WTC11 (cell line): Measurements from ENCODE around the gene AATK. TPM values are rescaled to one million over a fixed set of nuclear protein-coding genes. Genes with fewer than 3 reads are reported as not detected.

Experiments
- ATAC-seq: fragments of 200-7000 bp; cut with Tn5 transposase; 2 replicates; pipeline ENCODE4 v1.10.0; 2021; ENCODE audit warnings: mild to moderate bottlenecking, moderate library complexity
- CTCF ChIA-PET: fragments of 300-600 bp; sonication (Branson Sonifier 250); formaldehyde crosslinking; loops from one replicate; lab custom pipeline; 2021; ENCODE audit warnings: antibody characterized with exemption; lab: Charles Lee
- POLR2A ChIA-PET: fragments of 350-600 bp; sonication (Branson Sonifier 250); formaldehyde crosslinking; loops from one replicate; lab custom pipeline; 2021; ENCODE audit warnings: antibody characterized with exemption; lab: Charles Lee
- DNase-seq: peaks from one replicate; pipeline ENCODE4 v3.0.0; 2021; ENCODE audit warnings: low spot score
- H3K27ac Mint-ChIP-seq: 2 replicates; pipeline ENCODE4 v1.8.0; 2021; ENCODE audit warnings: mixed read lengths
- H3K27me3 Mint-ChIP-seq: 2 replicates; pipeline ENCODE4 v1.8.0; 2021; ENCODE audit warnings: low read depth, mild to moderate bottlenecking, moderate library complexity, mixed read lengths
- H3K36me3 Mint-ChIP-seq: 2 replicates; pipeline ENCODE4 v1.8.0; 2021; ENCODE audit warnings: mixed read lengths
- H3K4me1 Mint-ChIP-seq: 2 replicates; pipeline ENCODE4 v1.8.0; 2022; ENCODE audit warnings: mixed read lengths
- H3K4me3 Mint-ChIP-seq: 2 replicates; pipeline ENCODE4 v1.8.0; 2021; ENCODE audit warnings: mild to moderate bottlenecking, moderate library complexity, mixed read lengths
- H3K9me3 Mint-ChIP-seq: 2 replicates; pipeline ENCODE4 v1.8.0; 2021; ENCODE audit warnings: mixed read lengths
- ARID4B ChIP-seq: sonication (generic); formaldehyde crosslinking; IDR thresholded peaks from 2 replicates; pipeline ENCODE4 v1.8.0; 2023; ENCODE audit warnings: missing genetic modification reagents, mild to moderate bottlenecking, borderline replicate concordance
- EMX1 ChIP-seq: fragments of 250-450 bp; sonication (Bioruptor Pico); IDR thresholded peaks from 2 replicates; pipeline ENCODE4 v1.8.0; 2021; ENCODE audit warnings: mild to moderate bottlenecking
- ERG ChIP-seq: fragments of 250-450 bp; sonication (Bioruptor Pico); IDR thresholded peaks from 2 replicates; pipeline ENCODE4 v1.8.0; 2021; ENCODE audit warnings: mild to moderate bottlenecking
- ESRRA ChIP-seq: sonication (generic); formaldehyde crosslinking; IDR thresholded peaks from 2 replicates; pipeline ENCODE4 v1.8.1; 2022; ENCODE audit warnings: mild to moderate bottlenecking, missing genetic modification reagents, borderline replicate concordance
- FOXK1 ChIP-seq: sonication (generic); formaldehyde crosslinking; IDR thresholded peaks from 2 replicates; pipeline ENCODE4 v1.8.0; 2022; ENCODE audit warnings: mild to moderate bottlenecking, moderate library complexity, missing genetic modification reagents
- IRF2 ChIP-seq: sonication (generic); formaldehyde crosslinking; IDR thresholded peaks from 2 replicates; pipeline ENCODE4 v1.8.0; 2022; ENCODE audit warnings: low read depth, missing genetic modification reagents, borderline replicate concordance
- JUN ChIP-seq: sonication (generic); formaldehyde crosslinking; IDR thresholded peaks from 2 replicates; pipeline ENCODE4 v1.8.0; 2023; ENCODE audit warnings: mild to moderate bottlenecking, missing genetic modification reagents
- MLX ChIP-seq: sonication (generic); formaldehyde crosslinking; IDR thresholded peaks from 2 replicates; pipeline ENCODE4 v1.8.1; 2023; ENCODE audit warnings: mild to moderate bottlenecking, missing genetic modification reagents, moderate library complexity
- NFATC4 ChIP-seq: fragments of 250-450 bp; sonication (Bioruptor Pico); IDR thresholded peaks from 2 replicates; pipeline ENCODE4 v1.9.0; 2021; ENCODE audit warnings: mild to moderate bottlenecking
- NR1H2 ChIP-seq: sonication (generic); formaldehyde crosslinking; IDR thresholded peaks from 2 replicates; pipeline ENCODE4 v1.9.0; 2021; ENCODE audit warnings: mild to moderate bottlenecking, moderate library complexity, missing genetic modification reagents
- SOX15 ChIP-seq: fragments of 250-450 bp; sonication (Bioruptor Pico); IDR thresholded peaks from 2 replicates; pipeline ENCODE4 v1.9.0; 2021; ENCODE audit warnings: mild to moderate bottlenecking
- SP1 ChIP-seq: sonication (generic); formaldehyde crosslinking; conservative IDR thresholded peaks from 2 replicates; pipeline ENCODE4 v1.8.1; 2022; ENCODE audit warnings: missing genetic modification reagents
- ZNF219 ChIP-seq: sonication (generic); formaldehyde crosslinking; IDR thresholded peaks from 2 replicates; pipeline ENCODE4 v1.8.0; 2023; ENCODE audit warnings: missing genetic modification reagents, mild to moderate bottlenecking, borderline replicate concordance
- ZNF532 ChIP-seq: fragments of 250-450 bp; sonication (Bioruptor Pico); IDR thresholded peaks from 2 replicates; pipeline ENCODE4 v1.9.0; 2021; ENCODE audit warnings: mild to moderate bottlenecking, borderline replicate concordance
- total RNA-seq: library from RNA; stranded (reverse); gene quantifications from 3 replicates; pipeline ENCODE4 v1.2.3, GENCODE V29; 2021
- TF ChIP-seq, protein P1 (sequence below): sonication (generic); formaldehyde crosslinking; IDR thresholded peaks from 2 replicates; pipeline ENCODE4 v1.8.0; 2023; ENCODE audit warnings: mild to moderate bottlenecking, missing genetic modification reagents
- TF ChIP-seq, protein P2 (sequence below): sonication (generic); formaldehyde crosslinking; IDR thresholded peaks from 2 replicates; pipeline ENCODE4 v1.8.0; 2022; ENCODE audit warnings: mild to moderate bottlenecking, missing genetic modification reagents
- TF ChIP-seq, protein P3 (sequence below): sonication (generic); formaldehyde crosslinking; IDR thresholded peaks from 2 replicates; pipeline ENCODE4 v1.8.1; 2023; ENCODE audit warnings: mild to moderate bottlenecking, missing genetic modification reagents
- TF ChIP-seq, protein P4 (sequence below): sonication (generic); formaldehyde crosslinking; IDR thresholded peaks from 2 replicates; pipeline ENCODE4 v1.8.1; 2022; ENCODE audit warnings: low read depth, mild to moderate bottlenecking, moderate library complexity, missing genetic modification reagents, borderline replicate concordance

Gene AATK
- total RNA-seq, 1 experiment from 2014 or later = 2.9 TPM

DNA sequence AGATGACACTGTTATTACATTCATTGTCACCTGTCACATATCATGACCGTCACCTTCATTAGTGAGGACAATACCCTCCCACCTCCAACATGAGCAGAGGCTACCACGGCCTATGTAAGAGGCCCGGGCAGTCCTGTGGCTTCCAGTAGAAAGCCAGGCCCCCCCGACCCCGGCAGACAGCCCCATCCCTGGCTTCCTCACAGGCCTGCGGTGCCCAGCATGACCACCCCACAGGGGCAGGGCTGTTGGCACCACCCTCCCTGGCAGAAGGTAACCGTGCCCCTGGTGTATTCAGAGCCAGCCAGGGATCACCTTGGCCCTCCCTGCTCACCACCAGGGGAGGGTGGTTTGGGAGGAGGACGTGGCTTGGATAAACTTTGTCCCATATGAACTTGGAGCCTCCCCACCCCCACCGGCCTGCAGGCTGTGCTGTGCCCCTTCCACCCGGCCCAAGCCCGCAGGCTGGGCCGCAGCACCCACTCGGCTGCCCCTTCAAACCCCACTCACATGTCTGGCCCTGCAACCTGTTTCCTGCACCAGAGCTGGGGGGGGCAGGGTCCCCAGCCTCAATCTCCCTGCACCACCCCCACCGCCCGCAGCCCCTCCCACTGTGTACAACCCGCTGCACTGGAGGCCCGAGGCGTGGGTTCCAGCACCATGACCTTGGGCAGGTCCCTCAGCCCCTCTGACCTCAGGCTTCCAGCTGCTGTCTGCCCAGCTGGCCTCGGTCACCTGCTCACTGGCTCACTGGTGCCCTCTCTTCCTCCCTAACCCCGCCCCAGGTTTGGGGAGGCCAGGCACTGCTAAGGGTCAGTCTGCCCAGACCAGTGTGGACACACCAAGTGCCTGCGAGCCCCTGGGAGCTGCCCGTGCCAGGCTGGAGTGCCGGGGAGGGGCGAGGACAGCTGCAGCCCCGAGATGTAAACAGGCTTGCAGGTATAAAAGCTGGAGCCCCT, 12.4 kb upstream of the AATK start:
- POLR2A ChIA-PET = interaction anchor here (0.6 kb wide), 1 partner anchor 227 kb away, joined by 5 read pairs; no protein-coding TSS in a partner anchor
- H3K36me3 Mint-ChIP-seq = no peaks in the 10 kb centered on the region
- no peak for DNase-seq
- no peaks in the 10 kb centered on the region; the same call in none of the 2 replicates for H3K27me3 Mint-ChIP-seq
- no peak overlapping the region for H3K27ac Mint-ChIP-seq
- CTCF ChIA-PET = interaction anchor here (1.0 to 1.8 kb wide), 2 partner anchors 35 to 49 kb away, joined by 3 to 5 read pairs; no protein-coding TSS in a partner anchor
- peaks cover 3% of the 10 kb centered on the region; the same call in 1 of the 2 replicates for H3K9me3 Mint-ChIP-seq
- H3K4me3 Mint-ChIP-seq = no peak overlapping the region
- no peaks in the 10 kb centered on the region for H3K4me1 Mint-ChIP-seq
- ATAC-seq = no peak
- TF ChIP-seq ARID4B (CRISPR knock-in tag) (no peak), SOX15 (no peak), ZNF219 (no peak), EMX1 (no peak), SP1 (CRISPR knock-in tag) (no peak), FOXK1 (CRISPR knock-in tag) (no peak), JUN (CRISPR knock-in tag) (no peak), ESRRA (no peak), ZNF532 (CRISPR knock-in tag) (no peak), IRF2 (CRISPR knock-in tag) (no peak), NR1H2 (CRISPR knock-in tag) (no peak), ERG (CRISPR knock-in tag) (no peak), MLX (no peak), NFATC4 (CRISPR knock-in tag) (no peak)
- TF ChIP-seq, protein P1, sequence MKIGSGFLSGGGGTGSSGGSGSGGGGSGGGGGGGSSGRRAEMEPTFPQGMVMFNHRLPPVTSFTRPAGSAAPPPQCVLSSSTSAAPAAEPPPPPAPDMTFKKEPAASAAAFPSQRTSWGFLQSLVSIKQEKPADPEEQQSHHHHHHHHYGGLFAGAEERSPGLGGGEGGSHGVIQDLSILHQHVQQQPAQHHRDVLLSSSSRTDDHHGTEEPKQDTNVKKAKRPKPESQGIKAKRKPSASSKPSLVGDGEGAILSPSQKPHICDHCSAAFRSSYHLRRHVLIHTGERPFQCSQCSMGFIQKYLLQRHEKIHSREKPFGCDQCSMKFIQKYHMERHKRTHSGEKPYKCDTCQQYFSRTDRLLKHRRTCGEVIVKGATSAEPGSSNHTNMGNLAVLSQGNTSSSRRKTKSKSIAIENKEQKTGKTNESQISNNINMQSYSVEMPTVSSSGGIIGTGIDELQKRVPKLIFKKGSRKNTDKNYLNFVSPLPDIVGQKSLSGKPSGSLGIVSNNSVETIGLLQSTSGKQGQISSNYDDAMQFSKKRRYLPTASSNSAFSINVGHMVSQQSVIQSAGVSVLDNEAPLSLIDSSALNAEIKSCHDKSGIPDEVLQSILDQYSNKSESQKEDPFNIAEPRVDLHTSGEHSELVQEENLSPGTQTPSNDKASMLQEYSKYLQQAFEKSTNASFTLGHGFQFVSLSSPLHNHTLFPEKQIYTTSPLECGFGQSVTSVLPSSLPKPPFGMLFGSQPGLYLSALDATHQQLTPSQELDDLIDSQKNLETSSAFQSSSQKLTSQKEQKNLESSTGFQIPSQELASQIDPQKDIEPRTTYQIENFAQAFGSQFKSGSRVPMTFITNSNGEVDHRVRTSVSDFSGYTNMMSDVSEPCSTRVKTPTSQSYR = no peak
- TF ChIP-seq, protein P2, sequence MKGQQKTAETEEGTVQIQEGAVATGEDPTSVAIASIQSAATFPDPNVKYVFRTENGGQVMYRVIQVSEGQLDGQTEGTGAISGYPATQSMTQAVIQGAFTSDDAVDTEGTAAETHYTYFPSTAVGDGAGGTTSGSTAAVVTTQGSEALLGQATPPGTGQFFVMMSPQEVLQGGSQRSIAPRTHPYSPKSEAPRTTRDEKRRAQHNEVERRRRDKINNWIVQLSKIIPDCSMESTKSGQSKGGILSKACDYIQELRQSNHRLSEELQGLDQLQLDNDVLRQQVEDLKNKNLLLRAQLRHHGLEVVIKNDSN (CRISPR knock-in tag) = no peak
- TF ChIP-seq, protein P3, sequence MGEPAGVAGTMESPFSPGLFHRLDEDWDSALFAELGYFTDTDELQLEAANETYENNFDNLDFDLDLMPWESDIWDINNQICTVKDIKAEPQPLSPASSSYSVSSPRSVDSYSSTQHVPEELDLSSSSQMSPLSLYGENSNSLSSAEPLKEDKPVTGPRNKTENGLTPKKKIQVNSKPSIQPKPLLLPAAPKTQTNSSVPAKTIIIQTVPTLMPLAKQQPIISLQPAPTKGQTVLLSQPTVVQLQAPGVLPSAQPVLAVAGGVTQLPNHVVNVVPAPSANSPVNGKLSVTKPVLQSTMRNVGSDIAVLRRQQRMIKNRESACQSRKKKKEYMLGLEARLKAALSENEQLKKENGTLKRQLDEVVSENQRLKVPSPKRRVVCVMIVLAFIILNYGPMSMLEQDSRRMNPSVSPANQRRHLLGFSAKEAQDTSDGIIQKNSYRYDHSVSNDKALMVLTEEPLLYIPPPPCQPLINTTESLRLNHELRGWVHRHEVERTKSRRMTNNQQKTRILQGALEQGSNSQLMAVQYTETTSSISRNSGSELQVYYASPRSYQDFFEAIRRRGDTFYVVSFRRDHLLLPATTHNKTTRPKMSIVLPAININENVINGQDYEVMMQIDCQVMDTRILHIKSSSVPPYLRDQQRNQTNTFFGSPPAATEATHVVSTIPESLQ (CRISPR knock-in tag) = no peak
- TF ChIP-seq, protein P4, sequence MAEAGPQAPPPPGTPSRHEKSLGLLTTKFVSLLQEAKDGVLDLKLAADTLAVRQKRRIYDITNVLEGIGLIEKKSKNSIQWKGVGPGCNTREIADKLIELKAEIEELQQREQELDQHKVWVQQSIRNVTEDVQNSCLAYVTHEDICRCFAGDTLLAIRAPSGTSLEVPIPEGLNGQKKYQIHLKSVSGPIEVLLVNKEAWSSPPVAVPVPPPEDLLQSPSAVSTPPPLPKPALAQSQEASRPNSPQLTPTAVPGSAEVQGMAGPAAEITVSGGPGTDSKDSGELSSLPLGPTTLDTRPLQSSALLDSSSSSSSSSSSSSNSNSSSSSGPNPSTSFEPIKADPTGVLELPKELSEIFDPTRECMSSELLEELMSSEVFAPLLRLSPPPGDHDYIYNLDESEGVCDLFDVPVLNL (CRISPR knock-in tag) = no peak
